HepG2 (cell line): ENCODE data around the gene IL21R. TPM values are rescaled to one million over a fixed set of nuclear protein-coding genes. Genes with fewer than 3 reads are reported as not detected.

Experiments used
- ATAC-seq: fragments of 200-7000 bp; cut with Tn5 transposase; 3 replicates; pipeline ENCODE4 v1.9.1; 2020; ENCODE audit warnings: mild to moderate bottlenecking, moderate library complexity
- BruUV-seq: library from RNA; stranded (reverse); fragments of 400-500 nt; replicated peaks from 2 replicates; lab custom pipeline; 2021; lab: Mats Ljungman, UMichigan
- CTCF ChIA-PET: fragments of 300-600 bp; formaldehyde crosslinking; extraction: SDS; loops from one replicate; lab custom pipeline; 2021; ENCODE audit warnings: low total read pairs, inconsistent platforms, low intra/inter-chr PET ratio; lab: Yijun Ruan, JAX
- POLR2A ChIA-PET: fragments of 350-600 bp; sonication (Branson Sonifier 250); formaldehyde crosslinking; loops from one replicate; lab custom pipeline; 2020; ENCODE audit warnings: antibody characterized with exemption, inconsistent platforms; lab: Yijun Ruan, JAX
- DNase-seq: peaks from one replicate; pipeline ENCODE4 v3.0.0-alpha.2; 2015; ENCODE audit warnings: low spot score
- FAIRE-seq: peaks from 3 replicates; lab custom pipeline; 2011; peaks lifted over from hg19 to GRCh38; lab: Jason Lieb, UNC
- H2AFZ ChIP-seq: one replicate; pipeline ENCODE4 v1.6.1; 2011; ENCODE audit warnings: low read length, inconsistent platforms
- H3K27ac ChIP-seq: fragments of 300-600 bp; 3 replicates; pipeline ENCODE4 v1.8.0; 2011; ENCODE audit warnings: mixed run types, mild to moderate bottlenecking, mixed read lengths, low read length, inconsistent platforms; ENCODE audit not compliant: insufficient read depth; ENCODE audit errors: extremely low read length
- H3K27me3 ChIP-seq, 2 experiments: fragments of 200-600 bp in 1 of 2; 2 replicates in 1 of 2; 3 replicates in 1 of 2; pipeline versions ENCODE4 v1.6.0 to v1.8.0; 2011; ENCODE audit warnings: low read length in 2 of 2, mild to moderate bottlenecking in 2 of 2, moderate library complexity in 2 of 2, inconsistent platforms in 1 of 2; ENCODE audit not compliant: insufficient read depth in 2 of 2, control insufficient read depth in 1 of 2
- H3K36me3 ChIP-seq, 2 experiments: fragments of 200-600 bp in 1 of 2; replicated peaks in 1 of 2; 2 replicates in 1 of 2; 3 replicates in 1 of 2; pipeline versions ENCODE4 v1.5.1 to v1.8.0; 2011; ENCODE audit warnings: low read length in 2 of 2, inconsistent platforms in 1 of 2; ENCODE audit not compliant: insufficient read depth in 2 of 2, control insufficient read depth in 1 of 2
- H3K4me1 ChIP-seq: 2 replicates; pipeline ENCODE4 v1.5.1; 2012; ENCODE audit warnings: low read length, inconsistent platforms; ENCODE audit not compliant: insufficient read depth
- H3K4me2 ChIP-seq: 2 replicates; pipeline ENCODE4 v1.6.0; 2011; ENCODE audit warnings: low read depth, low read length, inconsistent platforms
- H3K4me3 ChIP-seq, 3 experiments: fragments of 200-600 bp in 1 of 3; sonication (generic), shearing (Covaris generic) in 1 of 3; replicated peaks in 1 of 3; 2 replicates each; pipeline ENCODE4 v1.5.1; 2011 to 2016; ENCODE audit warnings: low read length in 3 of 3, inconsistent platforms in 2 of 3, low read depth in 2 of 3, mild to moderate bottlenecking in 2 of 3, control low read depth in 1 of 3, mixed read lengths in 1 of 3; ENCODE audit not compliant: insufficient read depth in 1 of 3
- H3K79me2 ChIP-seq: one replicate; pipeline ENCODE4 v1.6.1; 2011; ENCODE audit warnings: low read length, inconsistent platforms; ENCODE audit not compliant: insufficient read depth
- H3K9ac ChIP-seq: 2 replicates; pipeline ENCODE4 v1.6.0; 2011; ENCODE audit warnings: mild to moderate bottlenecking, low read depth, low read length, inconsistent platforms; ENCODE audit not compliant: insufficient read depth
- H3K9me3 ChIP-seq: 2 replicates; pipeline ENCODE4 v1.5.1; 2012; ENCODE audit warnings: mild to moderate bottlenecking, low read length
- H4K20me1 ChIP-seq: 2 replicates; pipeline ENCODE4 v1.6.0; 2011; ENCODE audit warnings: inconsistent platforms, mild to moderate bottlenecking, low read length, moderate library complexity; ENCODE audit not compliant: insufficient read depth
- CHD4 ChIP-seq: fragments of 200-600 bp; sonication (generic); IDR thresholded peaks from 2 replicates; pipeline ENCODE4 v1.7.0; 2017; ENCODE audit warnings: mild to moderate bottlenecking, low read length, borderline replicate concordance
- KIAA2018 ChIP-seq: sonication (generic); formaldehyde crosslinking; IDR thresholded peaks from 2 replicates; pipeline ENCODE4 v1.5.0; 2020; ENCODE audit warnings: mild to moderate bottlenecking, missing genetic modification reagents, borderline replicate concordance
- KMT2A ChIP-seq: sonication (generic); formaldehyde crosslinking; IDR thresholded peaks from 2 replicates; pipeline ENCODE4 v1.4.0; 2020; ENCODE audit warnings: missing genetic modification reagents
- TBX3 ChIP-seq: fragments of 450-650 bp; IDR thresholded peaks from 2 replicates; pipeline ENCODE4 v1.6.1; 2017; ENCODE audit warnings: antibody characterized with exemption, mild to moderate bottlenecking, inconsistent platforms, borderline replicate concordance
- TEAD3 ChIP-seq: optimal IDR thresholded peaks from 2 replicates; pipeline ENCODE3; 2016; ENCODE audit warnings: borderline replicate concordance
- TP53 ChIP-seq: sonication (generic); formaldehyde crosslinking; conservative IDR thresholded peaks from 2 replicates; pipeline ENCODE4 v1.4.0; 2020; ENCODE audit warnings: missing genetic modification reagents
- ZMAT3 ChIP-seq: sonication (generic); formaldehyde crosslinking; conservative IDR thresholded peaks from 2 replicates; pipeline ENCODE4 v1.7.0; 2021; ENCODE audit warnings: missing genetic modification reagents
- ZNF761 ChIP-seq: sonication (generic); formaldehyde crosslinking; conservative IDR thresholded peaks from 2 replicates; pipeline ENCODE4 v1.4.0; 2020; ENCODE audit warnings: mild to moderate bottlenecking, missing genetic modification reagents
- ZSCAN25 ChIP-seq: sonication (generic); formaldehyde crosslinking; IDR thresholded peaks from 2 replicates; pipeline ENCODE4 v1.8.0; 2022; ENCODE audit warnings: mild to moderate bottlenecking, missing genetic modification reagents
- WGBS: methylation state at CpG from one replicate; pipeline ENCODE4 v1.1.6; 2017; ENCODE audit warnings: low lambda C conversion rate; 5-methylcytosine and 5-hydroxymethylcytosine counted together
- in situ Hi-C: cut with HindIII; loops from 2 replicates; pipeline ENCODE4 v1.10.0; 2017; ENCODE audit warnings: low pct_unique_long_range_greater_than_20kb; ENCODE audit not compliant: extremely low pct_ligation_motif_present
- intact Hi-C: fragments of 100-400 bp; cut with micrococcal nuclease; formaldehyde crosslinking; loops from one replicate; pipeline ENCODE4 v1.10.0; 2022; ENCODE audit not compliant: unreplicated experiment
- polyA plus RNA-seq, 8 experiments: library from polyadenylated mRNA; depleted of rRNA in 3 of 8; stranded (reverse) in 7 of 8; unstranded in 1 of 8; fragments of >200 nt; fragmentation: Illumina TruSeq in 4 of 8; extraction: Trizol in 4 of 8; gene quantifications; 2 replicates each; pipeline versions ENCODE4 v1.2.1 to v1.2.3, GENCODE V29; 2011 to 2016; ENCODE audit warnings: low read depth in 4 of 8, missing spikeins in 1 of 8, mixed read lengths in 1 of 8; ENCODE audit not compliant: insufficient read depth in 1 of 8
- total RNA-seq, 5 experiments: library from RNA; depleted of rRNA; stranded (reverse); fragments of >200 nt; fragmentation: Illumina TruSeq; extraction: Trizol; gene quantifications; 2 replicates each; pipeline ENCODE4 v1.2.3, GENCODE V29; 2016; ENCODE audit warnings: low read depth in 1 of 5

IL21R gene
- total and polyA plus RNA-seq, 2 of the 13 experiments (the other 11 are each of a cell fraction or from before 2014, with no cell fraction given): 0.49 to 0.64 TPM

- ATAC-seq (no peak), DNase-seq (no peak), FAIRE-seq (no peak)
- CTCF ChIA-PET: no interaction called here
- no peaks in the 10 kb centered on the region for H4K20me1 ChIP-seq
- H3K9ac ChIP-seq: no peak overlapping the region
- H3K4me1 ChIP-seq: no peaks in the 10 kb centered on the region
- in situ Hi-C loops (no loop called here), intact Hi-C loops (no loop called here)
- 99% methylated on average over 9 of the region's 9 CpGs for WGBS
- H3K4me2 ChIP-seq: no peak overlapping the region
- H3K79me2 ChIP-seq: no peaks in the 10 kb centered on the region
- no peak overlapping the region for H3K4me3 ChIP-seq
- no peak overlapping the region for H2AFZ ChIP-seq
- POLR2A ChIA-PET: no interaction called here
- TF ChIP-seq ZNF761 (CRISPR knock-in tag) (no peak), ZSCAN25 (CRISPR knock-in tag) (no peak), TP53 (CRISPR knock-in tag) (no peak), ZMAT3 (CRISPR knock-in tag) (no peak), KMT2A (no peak), TBX3 (no peak), TEAD3 (CRISPR knock-in tag) (no peak), KIAA2018 (CRISPR knock-in tag) (no peak), CHD4 (no peak)
- H3K36me3 ChIP-seq: peaks cover 66 to 93% of the 10 kb centered on the region in 2 experiments
- no peak overlapping the region for H3K27ac ChIP-seq
- BruUV-seq: no TSS peak
- H3K27me3 ChIP-seq: no peaks in the 10 kb centered on the region
- H3K9me3 ChIP-seq: no peaks in the 10 kb centered on the region
Observed at GRCh38 chr16:27498031-27498825, 96.3 kb downstream of the IL21R start.
